Medulla oblongata (tissue), 1 donor: ENCODE data around the gene FMO3.
A peak's percentile ranks its signal among the peaks of the same experiment; 100 is the strongest.

Experiments used
- DNase-seq: peaks from one replicate; pipeline ENCODE4 v3.0.0-alpha.2; 2015; ENCODE audit errors: extremely low spot score

FMO3 gene

GRCh38 chr1:171090604-171091003 is at the start of gene FMO3:
TSS of gene FMO3 (plus strand) at chr1:171090905. CDS start at chr1:171092659, 1,754 bp downstream.
- DNase-seq = no peak

DNA sequence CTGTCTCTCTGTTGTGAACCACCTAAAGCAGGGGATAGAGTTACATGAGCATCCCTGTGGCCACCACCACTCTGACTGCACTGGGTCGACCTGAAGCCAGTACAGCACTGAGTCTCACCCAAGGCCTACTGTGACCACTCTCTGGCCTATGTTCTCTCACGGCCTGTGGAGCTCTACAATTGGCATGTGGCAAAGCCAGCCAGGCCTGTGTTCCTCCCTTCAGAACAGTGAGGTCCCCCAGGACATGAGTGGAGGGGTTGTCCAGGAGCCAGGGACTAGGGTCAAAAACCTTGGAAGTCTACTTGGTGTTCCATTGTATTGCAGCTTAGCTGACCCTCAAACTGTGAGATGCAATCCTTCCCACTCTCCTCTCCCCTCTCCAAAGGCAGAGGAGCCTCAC is 42.7 kb upstream of the FMO3 start:
- DNase-seq = no peak

- DNase-seq = no peak
Measured at GRCh38 chr1:171052977-171053376, 37.7 kb upstream of the FMO3 start.

DNA sequence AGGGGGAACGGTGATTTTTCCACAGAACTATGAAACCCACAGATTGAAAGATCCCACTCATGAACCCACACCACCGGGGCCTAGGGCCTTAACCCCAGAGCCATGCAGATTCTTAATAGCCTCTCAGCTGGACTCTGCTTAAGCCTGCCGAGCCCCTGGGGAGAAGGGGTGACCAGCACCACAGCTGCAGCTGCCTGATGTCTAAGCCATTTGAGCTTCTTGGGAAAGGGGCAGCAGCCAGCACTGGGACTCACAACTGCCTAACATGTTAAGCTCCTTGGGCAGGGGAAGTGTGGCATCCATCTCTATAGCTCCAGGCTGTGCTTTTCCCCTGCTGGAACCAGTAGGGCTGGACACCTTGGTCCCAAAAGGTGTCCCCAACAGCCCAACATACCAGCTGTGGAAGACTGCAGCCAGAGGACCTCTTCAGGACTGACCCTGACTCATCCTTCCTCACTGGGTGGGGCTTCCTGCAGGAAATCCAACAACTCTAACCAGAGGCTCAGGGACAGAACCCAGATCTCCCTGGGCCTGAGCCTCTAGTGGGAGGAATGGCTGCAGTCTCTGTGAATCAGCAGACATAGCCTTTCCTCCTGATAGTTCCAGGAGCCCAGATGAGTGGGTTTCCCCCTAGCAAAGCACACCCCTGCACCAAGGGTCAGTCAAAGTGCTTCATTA is 34.6 kb upstream of the FMO3 start:
- DNase-seq = no peak

GRCh38 chr1:171061425-171062143 is 29.1 kb upstream of the FMO3 start:
- DNase-seq = no peak

GRCh38 chr1:171062902-171063301 is 27.8 kb upstream of the FMO3 start:
- DNase-seq = no peak

DNA sequence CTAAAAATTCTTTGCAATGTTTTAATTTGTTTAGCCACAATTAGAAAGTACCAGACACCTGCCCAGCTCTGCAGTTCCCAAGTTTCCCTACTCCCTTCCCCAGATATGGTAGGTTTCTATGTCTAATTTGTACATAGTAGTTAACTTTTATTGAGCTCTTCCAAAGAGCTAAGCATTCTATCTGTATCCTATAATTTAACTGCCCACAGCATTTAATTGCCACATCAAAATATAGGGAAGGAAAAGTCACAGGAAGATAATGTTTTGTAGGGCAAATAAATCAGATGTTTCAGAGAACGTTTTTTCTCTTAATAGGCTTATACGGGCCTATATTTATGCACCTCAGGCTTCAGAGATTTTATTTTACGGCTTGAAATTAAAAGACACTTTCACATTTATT is 15.7 kb upstream of the FMO3 start:
- no peak for DNase-seq

DNA sequence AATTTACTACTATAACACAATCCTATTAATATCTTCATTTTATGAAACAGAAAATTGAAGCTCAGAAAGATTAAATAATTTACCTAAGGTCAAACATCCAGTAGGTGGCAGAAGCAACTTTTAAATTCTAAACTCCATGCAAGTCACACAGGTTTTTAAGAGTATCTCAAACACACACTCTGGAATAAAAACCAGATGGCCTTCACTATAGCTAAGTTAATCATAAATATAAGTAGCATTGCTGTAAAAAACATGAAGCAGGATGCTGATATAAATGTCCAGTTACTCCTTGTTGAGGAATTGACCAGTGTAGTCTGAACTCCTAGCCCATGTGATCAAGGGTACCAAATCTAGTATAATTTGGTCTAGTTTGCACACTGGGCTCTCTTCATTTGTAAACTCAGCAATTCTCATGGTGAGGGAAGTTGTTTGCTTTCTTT is 9.4 kb upstream of the FMO3 start:
- DNase-seq = peak; percentile 46

GRCh38 chr1:171081763-171082201 is 8.9 kb upstream of the FMO3 start:
- peak; percentile 54 for DNase-seq

GRCh38 chr1:171082606-171083005 is 8.1 kb upstream of the FMO3 start:
- DNase-seq = no peak

GRCh38 chr1:171083222-171083621 is 7.5 kb upstream of the FMO3 start:
- DNase-seq = no peak

GRCh38 chr1:171084091-171084490 is 6.6 kb upstream of the FMO3 start:
- no peak for DNase-seq

DNA sequence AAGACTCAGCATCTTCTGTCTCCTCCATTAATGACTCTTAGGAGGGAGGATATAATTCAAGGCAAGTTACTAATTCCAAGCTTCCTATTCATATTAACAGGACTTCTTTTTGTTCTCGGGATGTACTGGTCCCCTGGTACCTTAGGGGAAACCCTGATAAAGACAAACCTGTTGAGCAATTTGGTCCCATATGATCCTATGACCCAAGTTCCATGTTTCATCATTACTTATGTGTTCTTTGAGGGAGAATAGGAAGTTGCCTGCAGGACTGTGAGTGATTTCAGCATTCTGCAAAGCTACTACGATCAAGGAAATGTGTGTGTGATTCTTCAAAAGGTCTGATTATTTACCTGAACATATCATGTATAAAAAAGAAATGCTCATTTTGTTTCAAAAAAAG is 5.8 kb upstream of the FMO3 start:
- DNase-seq = no peak

GRCh38 chr1:171087896-171088295 is 2.8 kb upstream of the FMO3 start:
- DNase-seq = no peak

- DNase-seq = no peak
Measured at GRCh38 chr1:171103862-171104261, 13.2 kb downstream of the FMO3 start.

DNA sequence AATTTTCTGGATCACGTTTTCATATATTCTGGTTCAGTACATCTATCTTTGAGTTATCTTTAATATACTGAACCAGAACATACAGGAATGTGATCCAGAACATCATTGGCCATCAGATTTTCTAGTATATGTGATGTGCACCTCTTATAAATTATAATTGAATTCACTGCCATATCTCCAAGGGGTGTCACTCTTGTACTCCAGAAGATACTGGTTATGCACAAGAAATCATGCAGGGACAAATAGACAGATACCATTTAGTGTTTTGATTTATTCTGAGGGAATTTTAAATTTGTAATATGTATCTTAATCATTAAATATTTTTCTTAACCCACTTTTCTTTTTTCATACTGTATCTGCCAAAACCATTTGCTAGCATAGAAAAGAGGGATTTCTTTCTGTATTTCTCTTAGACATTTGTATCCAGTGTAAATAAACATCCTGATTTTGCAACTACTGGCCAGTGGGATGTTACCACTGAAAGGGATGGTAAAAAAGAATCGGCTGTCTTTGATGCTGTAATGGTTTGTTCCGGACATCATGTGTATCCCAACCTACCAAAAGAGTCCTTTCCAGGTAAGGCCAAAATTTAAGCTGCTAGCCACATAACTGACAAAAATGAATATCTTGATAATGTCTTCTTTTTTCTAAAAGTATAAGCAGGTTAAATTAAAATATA is 16.7 kb downstream of the FMO3 start:
- no peak for DNase-seq

GRCh38 chr1:171107969-171108368 is 17.3 kb downstream of the FMO3 start:
- DNase-seq = no peak

DNA sequence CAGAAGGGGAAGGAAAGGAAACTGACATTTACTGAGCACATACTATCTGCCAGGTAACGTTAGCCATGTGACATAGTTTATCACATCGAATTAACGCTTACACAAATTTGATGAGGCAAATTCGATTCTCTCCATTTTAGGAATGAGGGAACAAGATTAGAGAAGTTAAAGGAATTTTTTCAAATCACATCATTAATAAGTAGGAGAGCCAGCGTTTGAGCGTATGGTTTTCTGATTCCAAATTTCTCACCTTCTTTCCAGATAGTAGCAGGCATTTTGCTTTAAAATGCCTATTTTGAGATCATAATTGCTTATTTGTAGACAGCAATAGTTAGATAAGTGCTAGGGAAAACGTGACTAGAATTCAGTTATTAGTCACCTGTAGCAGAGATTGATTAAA is 19.3 kb downstream of the FMO3 start:
- no peak for DNase-seq

DNA sequence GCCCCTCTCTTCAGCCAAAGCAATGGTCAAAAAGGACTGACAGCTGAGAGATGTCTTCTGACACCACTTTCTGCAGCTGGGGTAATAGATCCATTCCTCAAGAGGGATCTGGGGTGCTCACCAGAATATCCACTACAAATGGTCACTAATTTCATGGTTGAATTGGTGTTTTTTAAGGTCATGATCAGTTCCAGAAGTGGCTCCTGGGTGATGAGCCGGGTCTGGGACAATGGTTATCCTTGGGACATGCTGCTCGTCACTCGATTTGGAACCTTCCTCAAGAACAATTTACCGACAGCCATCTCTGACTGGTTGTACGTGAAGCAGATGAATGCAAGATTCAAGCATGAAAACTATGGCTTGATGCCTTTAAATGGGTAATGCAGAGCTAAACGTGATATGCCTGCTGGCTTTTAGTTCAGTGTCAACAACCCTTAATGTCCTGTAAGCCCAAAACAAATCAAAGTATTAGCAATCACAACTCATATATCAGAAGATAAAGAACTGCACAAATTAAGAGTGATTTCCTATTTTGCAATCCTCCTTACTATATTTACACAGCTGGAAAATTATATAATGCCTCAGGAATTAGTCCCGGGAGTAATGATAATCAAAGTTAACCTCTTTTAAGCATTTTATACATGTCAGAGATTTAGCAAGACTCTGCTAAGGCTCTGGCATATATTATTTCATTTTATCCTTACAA is 20.1 kb downstream of the FMO3 start:
- no peak for DNase-seq

DNA sequence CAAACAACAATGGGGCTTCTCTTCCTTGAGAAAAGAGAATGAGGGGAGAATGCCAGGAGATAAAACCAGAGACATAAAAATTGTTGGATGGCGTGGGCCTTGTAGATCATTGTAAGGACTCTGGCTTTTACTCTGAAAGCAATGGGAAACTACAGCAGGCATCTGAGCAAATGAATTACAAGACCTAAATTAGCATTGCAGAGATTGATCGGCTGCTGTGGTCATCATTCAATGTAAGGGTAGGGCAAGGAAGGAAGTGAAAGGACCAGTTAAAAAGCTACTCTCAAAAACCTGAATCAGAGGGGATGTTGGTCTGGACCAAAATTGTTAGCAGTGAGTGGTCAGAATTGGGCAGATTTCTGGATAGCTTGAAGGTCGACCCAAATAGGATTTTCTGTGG is 21.4 kb downstream of the FMO3 start:
- DNase-seq = no peak

DNA sequence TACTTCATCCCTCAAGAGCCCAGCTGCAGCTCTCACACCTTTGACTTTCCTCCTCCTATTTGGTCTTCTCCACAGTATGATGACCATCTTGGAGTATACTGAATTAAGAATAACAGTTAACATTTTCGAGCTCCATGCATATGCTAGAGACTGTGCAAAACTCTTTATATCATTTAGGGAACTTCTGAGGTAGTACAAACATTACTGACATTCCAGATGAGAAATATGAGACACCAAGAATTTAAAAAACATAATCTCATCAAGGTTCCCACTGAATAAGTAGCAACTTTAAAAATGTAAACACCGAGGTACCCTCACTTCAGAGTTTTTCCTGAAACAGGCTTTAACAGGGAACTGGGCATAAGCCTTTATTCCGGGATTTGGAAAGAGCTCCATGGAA is 22.7 kb downstream of the FMO3 start:
- no peak for DNase-seq

GRCh38 chr1:171115280-171115897 is 24.7 kb downstream of the FMO3 start:
- DNase-seq = no peak
